Measurements from ENCODE around the gene HAVCR1. TPM values are rescaled to one million over a fixed set of nuclear protein-coding genes. Genes with fewer than 3 reads are reported as not detected.

Gene HAVCR1
- total RNA-seq, 1 experiment from 2014 or later = not detected

- TF ChIP-seq CBX3 (IDR thresholded peaks at IDR 0.05; ENCODE audit: low read depth) (no peak), SRF (IDR thresholded peaks at IDR 0.05; ENCODE audit: low read depth) (no peak), EZH2 (IDR thresholded peaks at IDR 0.05) (no peak), CTCF (IDR thresholded peaks at IDR 0.05 in 2 of 3, conservative IDR thresholded peaks at IDR 0.05 in 1 of 3; ENCODE audit: borderline replicate concordance in 1 of 3, insufficient read depth in 1 of 3, low read depth in 2 of 3, low read length in 2 of 3) (no peak), FOSL1 (IDR thresholded peaks at IDR 0.05; ENCODE audit: low read depth) (no peak), YY1 (IDR thresholded peaks at IDR 0.05; ENCODE audit: extremely low read depth, insufficient replicate concordance, low read depth, low read length) (no peak), POLR2AphosphoS5 (IDR thresholded peaks at IDR 0.05; ENCODE audit: low read depth, low read length) (no peak), RAD21 (IDR thresholded peaks at IDR 0.05; ENCODE audit: low read depth) (no peak), TCF7L2 (IDR thresholded peaks at IDR 0.05; ENCODE audit: borderline replicate concordance, extremely low read depth, insufficient read depth, insufficient read length) (no peak), EGR1 (IDR thresholded peaks at IDR 0.05; ENCODE audit: low read depth) (no peak), ZFX (IDR thresholded peaks at IDR 0.05) (no peak), ZNF274 (IDR thresholded peaks at IDR 0.05; ENCODE audit: low read depth, low read length) (no peak), EZH2phosphoT487 (IDR thresholded peaks at IDR 0.05; ENCODE audit: borderline replicate concordance) (no peak), CEBPB (IDR thresholded peaks at IDR 0.05; ENCODE audit: low read depth) (no peak), SP1 (IDR thresholded peaks at IDR 0.05; ENCODE audit: low read depth) (no peak), SIN3A (IDR thresholded peaks at IDR 0.05; ENCODE audit: low read depth) (no peak), ELF1 (IDR thresholded peaks at IDR 0.05; ENCODE audit: borderline replicate concordance, low read depth) (no peak)
- TF ChIP-seq, protein P1, sequence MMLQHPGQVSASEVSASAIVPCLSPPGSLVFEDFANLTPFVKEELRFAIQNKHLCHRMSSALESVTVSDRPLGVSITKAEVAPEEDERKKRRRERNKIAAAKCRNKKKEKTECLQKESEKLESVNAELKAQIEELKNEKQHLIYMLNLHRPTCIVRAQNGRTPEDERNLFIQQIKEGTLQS (IDR thresholded peaks at IDR 0.05) = no peak
- TF ChIP-seq, protein P2, sequence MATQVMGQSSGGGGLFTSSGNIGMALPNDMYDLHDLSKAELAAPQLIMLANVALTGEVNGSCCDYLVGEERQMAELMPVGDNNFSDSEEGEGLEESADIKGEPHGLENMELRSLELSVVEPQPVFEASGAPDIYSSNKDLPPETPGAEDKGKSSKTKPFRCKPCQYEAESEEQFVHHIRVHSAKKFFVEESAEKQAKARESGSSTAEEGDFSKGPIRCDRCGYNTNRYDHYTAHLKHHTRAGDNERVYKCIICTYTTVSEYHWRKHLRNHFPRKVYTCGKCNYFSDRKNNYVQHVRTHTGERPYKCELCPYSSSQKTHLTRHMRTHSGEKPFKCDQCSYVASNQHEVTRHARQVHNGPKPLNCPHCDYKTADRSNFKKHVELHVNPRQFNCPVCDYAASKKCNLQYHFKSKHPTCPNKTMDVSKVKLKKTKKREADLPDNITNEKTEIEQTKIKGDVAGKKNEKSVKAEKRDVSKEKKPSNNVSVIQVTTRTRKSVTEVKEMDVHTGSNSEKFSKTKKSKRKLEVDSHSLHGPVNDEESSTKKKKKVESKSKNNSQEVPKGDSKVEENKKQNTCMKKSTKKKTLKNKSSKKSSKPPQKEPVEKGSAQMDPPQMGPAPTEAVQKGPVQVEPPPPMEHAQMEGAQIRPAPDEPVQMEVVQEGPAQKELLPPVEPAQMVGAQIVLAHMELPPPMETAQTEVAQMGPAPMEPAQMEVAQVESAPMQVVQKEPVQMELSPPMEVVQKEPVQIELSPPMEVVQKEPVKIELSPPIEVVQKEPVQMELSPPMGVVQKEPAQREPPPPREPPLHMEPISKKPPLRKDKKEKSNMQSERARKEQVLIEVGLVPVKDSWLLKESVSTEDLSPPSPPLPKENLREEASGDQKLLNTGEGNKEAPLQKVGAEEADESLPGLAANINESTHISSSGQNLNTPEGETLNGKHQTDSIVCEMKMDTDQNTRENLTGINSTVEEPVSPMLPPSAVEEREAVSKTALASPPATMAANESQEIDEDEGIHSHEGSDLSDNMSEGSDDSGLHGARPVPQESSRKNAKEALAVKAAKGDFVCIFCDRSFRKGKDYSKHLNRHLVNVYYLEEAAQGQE (IDR thresholded peaks at IDR 0.05; ENCODE audit: low read depth) = no peak
- TF ChIP-seq, protein P3, sequence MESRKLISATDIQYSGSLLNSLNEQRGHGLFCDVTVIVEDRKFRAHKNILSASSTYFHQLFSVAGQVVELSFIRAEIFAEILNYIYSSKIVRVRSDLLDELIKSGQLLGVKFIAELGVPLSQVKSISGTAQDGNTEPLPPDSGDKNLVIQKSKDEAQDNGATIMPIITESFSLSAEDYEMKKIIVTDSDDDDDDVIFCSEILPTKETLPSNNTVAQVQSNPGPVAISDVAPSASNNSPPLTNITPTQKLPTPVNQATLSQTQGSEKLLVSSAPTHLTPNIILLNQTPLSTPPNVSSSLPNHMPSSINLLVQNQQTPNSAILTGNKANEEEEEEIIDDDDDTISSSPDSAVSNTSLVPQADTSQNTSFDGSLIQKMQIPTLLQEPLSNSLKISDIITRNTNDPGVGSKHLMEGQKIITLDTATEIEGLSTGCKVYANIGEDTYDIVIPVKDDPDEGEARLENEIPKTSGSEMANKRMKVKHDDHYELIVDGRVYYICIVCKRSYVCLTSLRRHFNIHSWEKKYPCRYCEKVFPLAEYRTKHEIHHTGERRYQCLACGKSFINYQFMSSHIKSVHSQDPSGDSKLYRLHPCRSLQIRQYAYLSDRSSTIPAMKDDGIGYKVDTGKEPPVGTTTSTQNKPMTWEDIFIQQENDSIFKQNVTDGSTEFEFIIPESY (IDR thresholded peaks at IDR 0.05; ENCODE audit: extremely low read depth, insufficient replicate concordance, low read length) = no peak
- Histone ChIP-seq H2AFZ (ENCODE audit: low read depth, low read length, poor library complexity, severe bottlenecking) (no peak overlapping the region), H3K4me2 (ENCODE audit: low read length) (no peak overlapping the region; the same call in 1 of the 2 replicates), H4K20me1 (ENCODE audit: insufficient read depth) (no peaks in the 10 kb centered on the region), H3K9me2 (ENCODE audit: insufficient read depth) (no peaks in the 10 kb centered on the region; the same call in 1 of the 2 replicates), H3K9me3 (ENCODE audit: control insufficient read depth in 1 of 2, insufficient read depth in 1 of 2, low read depth in 1 of 2, low read length in 2 of 2) (no peaks in the 10 kb centered on the region), H3K36me3 (ENCODE audit: control insufficient read depth in 1 of 2, insufficient read depth in 2 of 2, low read length in 2 of 2) (no peaks in the 10 kb centered on the region), H3K79me2 (ENCODE audit: insufficient read depth, low read length) (no peaks in the 10 kb centered on the region), H3K27ac (ENCODE audit: low read depth, low read length) (no peak overlapping the region), H3K9ac (ENCODE audit: low read length) (no peak overlapping the region), H3K27me3 (ENCODE audit: insufficient read depth, low read length) (0 out of 2 replicates have a peak, but pooled peaks cover 5% of the 10 kb centered on the region), H3K4me1 (ENCODE audit: control insufficient read depth in 1 of 2, insufficient read depth in 2 of 2, low read length in 2 of 2) (no peaks in the 10 kb centered on the region), H3K4me3 (replicated peaks in 1 of 2; ENCODE audit: low read depth in 1 of 2, low read length in 2 of 2) (no peak overlapping the region)
- intact Hi-C loops (cut with micrococcal nuclease) = no loop called here
- no TSS peak for BruUV-seq (replicated peaks)
- RAD21 ChIA-PET (ENCODE audit: low non-redundant PET in 1 of 2, low total read pairs in 2 of 2, uncharacterized antibody in 2 of 2, unreplicated experiment in 2 of 2) = no interaction called here
- DNase-seq (ENCODE audit: low read depth, low spot score) (peak; percentile 10), ATAC-seq (peak; percentile 20; the same call in 1 of the 2 replicates)
- POLR2A ChIA-PET = no interaction called here
- CTCF ChIA-PET = no interaction called here
These were observed 67.2 kb downstream of the HAVCR1 start for GRCh38 chr5:156991714-156992113.
